ENCODE measurements around the gene STXBP1. TPM values are rescaled to one million over a fixed set of nuclear protein-coding genes. Genes with fewer than 3 reads are reported as not detected.

Gene STXBP1
- total RNA-seq, 1 donor = 19.9 TPM

GRCh38 chr9:127731938-127732337, 119.9 kb downstream of the STXBP1 start:
- DNase-seq (ENCODE audit: insufficient read length, low spot score, missing footprints) = no peak
- H3K4me1 ChIP-seq (ENCODE audit: insufficient read depth, low read length) = peaks cover 10% of the 10 kb centered on the region
- H3K4me2 ChIP-seq (ENCODE audit: insufficient read depth, low read length) = no peak overlapping the region
- peaks cover 4% of the 10 kb centered on the region for H3K79me2 ChIP-seq (ENCODE audit: insufficient read depth, low read length)
- H3K27me3 ChIP-seq (ENCODE audit: insufficient read depth, low read length) = no peaks in the 10 kb centered on the region
- no peak for TF ChIP-seq CTCF (IDR thresholded peaks at IDR 0.05; ENCODE audit: extremely low read depth, low read depth, low read length)
- H3K4me3 ChIP-seq (ENCODE audit: insufficient read depth, low read length) = no peak overlapping the region
- no peaks in the 10 kb centered on the region for H3K9me3 ChIP-seq (ENCODE audit: low read depth, low read length)
- no peak overlapping the region for H2AFZ ChIP-seq (ENCODE audit: low read length)
- H3K27ac ChIP-seq (ENCODE audit: low read depth, low read length) = no peak overlapping the region
- H4K20me1 ChIP-seq (ENCODE audit: insufficient read depth, low read length) = no peaks in the 10 kb centered on the region
- peaks cover 6% of the 10 kb centered on the region for H3K36me3 ChIP-seq (ENCODE audit: insufficient read depth, low read length)

GRCh38 chr9:127732444-127732843, 120.4 kb downstream of the STXBP1 start:
- no peak overlapping the region for H3K4me3 ChIP-seq (ENCODE audit: insufficient read depth, low read length)
- no peak for TF ChIP-seq CTCF (IDR thresholded peaks at IDR 0.05; ENCODE audit: extremely low read depth, low read depth, low read length)
- H3K9me3 ChIP-seq (ENCODE audit: low read depth, low read length) = no peaks in the 10 kb centered on the region
- peaks cover 4% of the 10 kb centered on the region for H3K79me2 ChIP-seq (ENCODE audit: insufficient read depth, low read length)
- no peaks in the 10 kb centered on the region for H3K27me3 ChIP-seq (ENCODE audit: insufficient read depth, low read length)
- H4K20me1 ChIP-seq (ENCODE audit: insufficient read depth, low read length) = no peaks in the 10 kb centered on the region
- no peak overlapping the region for H2AFZ ChIP-seq (ENCODE audit: low read length)
- DNase-seq (ENCODE audit: insufficient read length, low spot score, missing footprints) = no peak
- no peak overlapping the region for H3K4me2 ChIP-seq (ENCODE audit: insufficient read depth, low read length)
- H3K36me3 ChIP-seq (ENCODE audit: insufficient read depth, low read length) = peaks cover 6% of the 10 kb centered on the region
- H3K27ac ChIP-seq (ENCODE audit: low read depth, low read length) = no peak overlapping the region
- peaks cover 10% of the 10 kb centered on the region for H3K4me1 ChIP-seq (ENCODE audit: insufficient read depth, low read length)

- DNase-seq (ENCODE audit: insufficient read length, low spot score, missing footprints) = no peak
These were observed 121.5 kb downstream of the STXBP1 start for GRCh38 chr9:127733614-127734013.

GRCh38 chr9:127734247-127734746, 122.2 kb downstream of the STXBP1 start:
- TF ChIP-seq CTCF (IDR thresholded peaks at IDR 0.05; ENCODE audit: extremely low read depth, low read depth, low read length) = no peak
- Histone ChIP-seq H3K36me3 (ENCODE audit: insufficient read depth, low read length) (peaks cover 6% of the 10 kb centered on the region), H3K9me3 (ENCODE audit: low read depth, low read length) (no peaks in the 10 kb centered on the region), H2AFZ (ENCODE audit: low read length) (peak overlapping the region; percentile 80), H4K20me1 (ENCODE audit: insufficient read depth, low read length) (no peaks in the 10 kb centered on the region), H3K27me3 (ENCODE audit: insufficient read depth, low read length) (no peaks in the 10 kb centered on the region), H3K79me2 (ENCODE audit: insufficient read depth, low read length) (peaks cover 4% of the 10 kb centered on the region), H3K4me3 (ENCODE audit: insufficient read depth, low read length) (peak overlapping the region; percentile 80), H3K27ac (ENCODE audit: low read depth, low read length) (peak overlapping the region; percentile 50), H3K4me2 (ENCODE audit: insufficient read depth, low read length) (peak overlapping the region; percentile 79), H3K4me1 (ENCODE audit: insufficient read depth, low read length) (peaks cover 10% of the 10 kb centered on the region)
- DNase-seq (ENCODE audit: insufficient read length, low spot score, missing footprints) = no peak

More at GRCh38 chr9:127733614-127734013, 121.5 kb downstream of the STXBP1 start:
- Histone ChIP-seq H3K27ac (ENCODE audit: low read depth, low read length) (no peak overlapping the region), H4K20me1 (ENCODE audit: insufficient read depth, low read length) (no peaks in the 10 kb centered on the region), H3K4me1 (ENCODE audit: insufficient read depth, low read length) (peaks cover 10% of the 10 kb centered on the region), H3K36me3 (ENCODE audit: insufficient read depth, low read length) (peaks cover 6% of the 10 kb centered on the region), H3K27me3 (ENCODE audit: insufficient read depth, low read length) (no peaks in the 10 kb centered on the region), H3K9me3 (ENCODE audit: low read depth, low read length) (no peaks in the 10 kb centered on the region), H3K4me3 (ENCODE audit: insufficient read depth, low read length) (no peak overlapping the region), H3K4me2 (ENCODE audit: insufficient read depth, low read length) (no peak overlapping the region), H3K79me2 (ENCODE audit: insufficient read depth, low read length) (peaks cover 4% of the 10 kb centered on the region), H2AFZ (ENCODE audit: low read length) (no peak overlapping the region)
- no peak for TF ChIP-seq CTCF (IDR thresholded peaks at IDR 0.05; ENCODE audit: extremely low read depth, low read depth, low read length)
